NCI-H1417 treated with DMSO at 0.1 percent for 48 hours (cell line): ENCODE data around the gene EMILIN2.
"Not testable (repeated sequence)": the region's sequence is repeated elsewhere in the genome, so short reads cannot be mapped to it uniquely, and the experiment has no call there.

Experiments
- DNase-seq: peaks from one replicate; lab custom pipeline; 2025; lab: John Stamatoyannopoulos, UW

The EMILIN2 gene

DNA sequence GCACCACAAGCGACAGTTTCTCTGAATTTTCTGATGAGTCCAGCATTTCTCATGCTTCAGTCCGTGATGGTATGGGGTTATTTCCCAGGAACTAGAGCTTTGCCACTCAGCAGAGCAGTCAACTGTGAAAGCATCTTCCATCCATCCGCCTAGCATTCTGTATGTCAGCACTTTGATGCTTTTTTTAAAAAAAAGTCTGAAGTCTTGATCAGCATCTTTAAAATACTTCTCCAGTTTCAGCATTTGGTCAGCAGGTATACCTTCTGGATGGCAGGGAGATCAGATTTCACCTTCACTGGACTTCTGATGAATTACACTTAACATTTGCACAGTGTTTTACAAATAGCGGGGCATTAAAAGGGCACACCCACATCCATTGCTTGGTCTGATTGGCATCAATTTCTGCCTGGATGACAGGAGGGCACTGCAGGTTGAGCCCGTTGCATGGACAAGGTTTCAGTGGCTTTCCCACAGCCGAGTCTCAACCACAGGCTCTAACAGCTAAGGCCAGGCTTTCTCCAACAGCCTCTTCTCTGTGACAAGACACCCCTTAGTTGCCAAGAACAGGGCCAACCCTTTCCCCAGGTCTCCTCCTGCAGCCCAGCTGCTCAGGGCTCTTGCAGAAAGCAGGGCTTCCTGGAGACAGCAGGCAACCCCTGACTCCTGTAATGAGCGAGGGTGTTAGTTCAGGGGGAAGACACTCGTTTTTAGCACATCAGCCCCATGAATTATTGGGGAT is 54.0 kb downstream of the EMILIN2 start:
- no peak for DNase-seq

DNA sequence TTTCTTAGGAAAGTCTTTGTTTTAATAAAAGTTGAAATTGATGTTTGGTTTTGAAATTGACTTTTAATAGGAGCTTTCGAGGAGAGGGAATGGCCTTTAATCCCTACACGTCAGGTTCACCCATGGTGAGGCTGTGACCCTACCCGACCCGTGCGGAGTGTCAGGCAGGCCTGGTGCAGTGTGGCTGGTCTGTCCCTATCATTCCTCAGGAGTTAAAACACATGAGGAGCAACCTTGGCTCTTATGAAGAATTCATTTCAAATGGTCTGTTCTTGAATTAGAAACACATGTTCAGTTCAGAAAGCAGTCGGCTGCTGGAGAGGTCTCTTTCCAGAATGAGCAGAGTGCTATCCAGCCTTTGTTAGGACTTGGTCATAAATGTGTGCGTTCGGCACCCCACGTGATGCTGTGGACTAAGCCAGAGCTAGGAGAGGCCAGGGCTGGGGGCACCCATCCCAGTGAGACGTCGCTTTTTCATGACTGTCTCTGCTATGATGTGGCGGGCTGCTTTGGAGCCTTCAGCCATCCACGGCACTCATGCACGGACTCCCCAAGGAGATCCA is 54.7 kb downstream of the EMILIN2 start:
- no peak for DNase-seq

DNA sequence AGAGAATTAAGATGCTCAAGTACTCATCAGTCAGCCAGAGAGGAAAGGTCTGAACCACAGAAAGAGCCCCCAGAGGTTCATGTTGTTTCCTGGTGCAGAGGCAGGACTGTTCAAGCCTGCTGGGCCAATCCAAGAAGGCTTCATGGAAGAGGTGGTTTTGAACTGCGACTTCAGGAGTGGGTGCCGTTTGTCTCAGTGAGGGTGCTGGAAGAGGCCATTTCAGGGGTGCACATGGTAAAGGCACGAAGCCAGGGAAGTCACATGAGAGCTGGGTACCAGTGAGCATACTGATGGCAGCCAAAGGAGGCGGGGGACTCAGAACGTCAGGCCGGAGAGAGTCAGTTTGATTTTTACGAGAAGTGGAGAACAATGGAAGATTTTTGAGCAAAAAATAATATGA is 55.5 kb downstream of the EMILIN2 start:
- no peak for DNase-seq

DNA sequence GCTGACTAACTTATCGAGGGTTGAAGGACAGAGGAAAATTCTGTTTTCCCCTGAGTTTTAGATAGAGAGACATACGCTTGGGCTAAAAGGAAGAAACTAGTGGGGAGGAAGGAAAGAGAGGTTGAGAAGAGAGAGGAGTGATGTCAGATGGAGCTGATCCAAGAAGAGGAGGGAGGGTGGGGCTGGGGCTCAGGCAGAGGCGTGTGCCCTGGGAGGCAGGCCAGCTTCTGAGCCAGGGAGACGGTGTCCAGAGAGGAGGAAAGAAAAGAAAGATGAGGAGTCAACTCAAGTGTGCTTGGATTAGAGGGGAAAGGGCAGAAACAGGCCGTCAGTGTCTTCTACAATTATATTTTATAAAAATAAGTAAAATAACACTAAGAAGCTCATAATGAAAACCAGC is 56.2 kb downstream of the EMILIN2 start:
- DNase-seq: no peak

DNA sequence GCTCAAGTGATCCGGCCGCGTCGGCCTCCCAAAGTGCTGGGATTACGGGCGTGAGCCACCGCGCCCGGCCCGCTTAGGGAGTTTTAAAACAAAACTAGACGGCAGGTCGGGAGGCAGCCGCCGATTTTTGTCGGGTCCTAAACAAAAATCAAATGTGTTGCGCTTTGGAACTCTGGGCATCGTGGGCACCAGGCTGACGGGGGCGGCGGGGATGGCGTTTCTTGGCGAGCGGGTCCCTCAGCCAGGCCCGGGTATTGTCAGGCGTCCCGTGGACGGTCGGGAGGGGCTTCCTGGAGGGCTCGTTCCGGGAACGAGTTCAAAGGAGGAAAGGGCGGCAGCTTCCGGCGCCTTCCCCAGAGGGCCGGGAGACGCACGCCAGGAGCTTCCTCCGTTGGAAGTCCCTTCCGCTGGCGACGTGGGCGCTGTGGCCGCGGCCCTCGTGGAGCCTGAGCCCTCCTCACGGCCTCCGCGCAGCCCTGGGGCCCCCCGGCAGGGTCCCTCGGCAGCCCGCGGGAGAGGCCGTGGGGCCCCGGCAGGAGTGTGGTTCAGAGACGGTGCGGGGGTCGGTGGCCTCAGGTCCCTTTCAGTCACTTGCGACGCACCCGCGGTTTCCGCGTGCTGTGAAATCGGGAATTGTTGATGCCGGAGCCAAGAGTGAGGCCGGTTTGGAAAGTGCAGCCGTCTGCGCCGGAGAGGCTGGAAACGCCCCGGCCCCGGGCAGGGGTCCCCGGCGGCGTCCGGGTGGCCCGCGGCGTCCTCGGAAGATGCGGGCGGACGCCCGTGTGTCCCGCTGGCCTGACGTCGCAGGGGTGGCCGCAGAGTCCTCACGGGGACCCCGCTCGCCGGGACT is 59.3 kb downstream of the EMILIN2 start:
- DNase-seq: no peak

DNA sequence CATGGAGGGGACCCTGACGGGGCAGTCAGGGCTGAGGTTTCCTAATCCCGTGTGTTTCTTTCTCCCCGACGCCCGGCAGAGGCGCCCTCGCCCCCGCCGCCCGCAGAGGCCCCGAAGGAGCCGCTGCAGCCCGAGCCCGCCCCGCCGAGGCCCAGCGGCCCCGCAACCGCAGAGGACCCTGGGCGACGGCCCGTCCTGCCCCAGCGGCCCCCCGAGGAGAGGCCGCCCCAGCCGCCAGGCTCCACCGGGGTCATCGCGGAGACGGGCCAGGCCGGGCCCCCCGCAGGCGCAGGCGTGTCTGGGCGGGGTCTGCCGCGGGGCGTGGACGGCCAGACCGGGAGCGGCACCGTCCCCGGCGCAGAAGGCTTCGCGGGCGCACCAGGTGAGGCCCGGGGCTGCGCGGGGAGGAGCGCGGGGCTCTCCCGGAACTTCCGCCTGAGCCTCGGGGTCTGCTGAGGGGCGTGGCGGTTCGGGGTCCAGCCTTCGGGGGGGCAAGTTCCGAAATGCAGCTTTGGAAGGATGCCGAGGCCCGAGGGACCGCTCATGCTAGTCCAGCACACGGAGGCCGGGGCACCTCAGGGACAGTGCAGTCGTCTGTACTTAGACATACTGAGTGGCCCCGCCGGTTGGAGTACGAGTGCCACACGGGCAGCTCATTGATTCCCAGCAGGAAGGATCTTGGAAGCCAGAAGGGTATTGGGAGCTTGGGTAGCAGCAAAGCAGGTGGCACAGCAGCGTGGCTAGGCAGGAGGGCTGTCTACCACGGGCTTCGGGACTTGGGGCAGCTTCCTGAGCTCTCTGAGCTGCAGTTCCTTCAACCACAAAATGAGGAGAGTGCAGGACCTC is 60.1 kb downstream of the EMILIN2 start:
- no peak for DNase-seq

DNA sequence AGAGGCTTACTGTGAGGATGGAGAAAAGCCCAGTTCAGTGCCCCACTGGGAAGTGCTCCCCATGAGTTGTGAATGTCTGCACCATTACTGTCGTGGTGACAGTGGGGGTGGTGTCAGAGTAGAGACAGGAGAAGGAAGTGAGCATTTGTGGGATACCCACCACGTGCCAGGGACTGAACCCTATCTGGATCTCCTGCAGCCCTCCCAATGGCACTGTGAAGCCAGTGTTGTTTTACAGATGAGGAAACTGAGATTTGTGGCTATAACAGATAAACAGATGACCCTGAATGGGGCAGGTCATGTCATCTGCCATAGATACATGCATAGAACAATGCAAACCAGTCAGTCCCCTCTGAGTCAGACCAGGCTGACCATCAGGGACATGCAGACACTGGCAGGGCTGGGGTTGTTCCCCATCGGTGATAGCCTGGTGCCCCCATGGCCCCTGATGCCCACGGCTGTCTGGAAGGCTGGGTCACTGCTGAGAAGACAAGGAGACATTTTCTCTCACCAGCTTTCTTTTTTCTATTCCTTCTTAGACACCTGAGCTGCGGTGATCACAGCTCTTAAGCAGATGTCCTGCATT is 60.8 kb downstream of the EMILIN2 start:
- no peak for DNase-seq

- DNase-seq: no peak
Measured at GRCh38 chr18:2908166-2908945, 61.5 kb downstream of the EMILIN2 start.

GRCh38 chr18:2908946-2909335 is 62.1 kb downstream of the EMILIN2 start:
- DNase-seq: no peak

- DNase-seq: no peak
Measured at GRCh38 chr18:2909431-2910140, 62.8 kb downstream of the EMILIN2 start.

DNA sequence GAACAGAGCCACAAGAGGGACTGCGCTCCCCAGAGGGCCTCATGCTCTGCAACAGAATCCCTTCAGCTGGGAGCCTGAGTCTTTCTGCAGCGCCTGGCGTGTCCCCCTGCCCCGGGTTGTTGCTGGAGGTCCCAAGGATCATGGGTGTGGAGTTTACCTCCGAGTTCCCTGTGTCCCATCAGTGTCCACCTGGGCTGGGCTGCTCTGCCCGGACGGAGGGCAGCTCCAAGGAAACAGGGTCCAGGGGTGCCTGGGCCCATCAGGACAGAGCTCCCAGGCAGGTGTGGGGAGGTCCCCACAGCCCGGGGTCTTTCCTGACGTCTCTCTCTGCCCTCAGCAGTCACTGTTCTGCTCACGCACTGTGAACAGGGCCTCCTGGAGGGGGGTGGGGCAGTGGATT is 63.5 kb downstream of the EMILIN2 start:
- DNase-seq: no peak

DNA sequence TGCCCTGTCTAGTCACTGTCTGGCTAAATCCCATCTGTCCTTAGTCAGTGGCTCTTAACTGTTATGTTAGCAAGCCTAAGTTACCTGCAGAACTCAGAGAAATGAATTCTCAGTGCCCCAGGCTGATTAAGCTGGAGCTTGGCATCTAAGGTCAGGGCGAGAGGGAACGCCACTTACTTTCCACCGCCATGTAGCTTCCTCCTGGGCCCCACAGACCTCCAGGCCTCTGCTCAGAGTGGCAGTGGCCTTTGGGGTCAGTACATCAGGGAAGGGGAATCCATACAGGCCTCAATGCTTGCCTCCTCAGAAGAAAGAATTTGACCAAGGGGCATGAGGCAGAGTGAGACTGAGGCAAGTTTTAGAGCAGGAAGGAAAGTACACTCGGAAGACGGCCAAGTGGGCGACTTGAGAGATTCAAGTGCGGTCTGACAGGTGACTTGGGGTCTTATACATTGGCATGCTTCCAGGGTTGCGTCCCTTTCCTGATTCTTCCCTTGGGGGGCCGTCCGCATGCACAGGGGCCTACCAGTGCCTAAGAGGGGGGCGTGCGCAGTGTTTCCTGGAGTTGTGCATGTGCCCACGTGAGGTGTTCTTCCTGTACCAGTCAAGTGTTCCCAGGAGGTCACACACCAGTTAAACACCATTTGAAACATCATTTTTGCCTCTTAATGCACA is 64.1 kb downstream of the EMILIN2 start:
- no peak for DNase-seq

- no peak for DNase-seq
Measured at GRCh38 chr18:2911533-2911932, 64.7 kb downstream of the EMILIN2 start.

DNA sequence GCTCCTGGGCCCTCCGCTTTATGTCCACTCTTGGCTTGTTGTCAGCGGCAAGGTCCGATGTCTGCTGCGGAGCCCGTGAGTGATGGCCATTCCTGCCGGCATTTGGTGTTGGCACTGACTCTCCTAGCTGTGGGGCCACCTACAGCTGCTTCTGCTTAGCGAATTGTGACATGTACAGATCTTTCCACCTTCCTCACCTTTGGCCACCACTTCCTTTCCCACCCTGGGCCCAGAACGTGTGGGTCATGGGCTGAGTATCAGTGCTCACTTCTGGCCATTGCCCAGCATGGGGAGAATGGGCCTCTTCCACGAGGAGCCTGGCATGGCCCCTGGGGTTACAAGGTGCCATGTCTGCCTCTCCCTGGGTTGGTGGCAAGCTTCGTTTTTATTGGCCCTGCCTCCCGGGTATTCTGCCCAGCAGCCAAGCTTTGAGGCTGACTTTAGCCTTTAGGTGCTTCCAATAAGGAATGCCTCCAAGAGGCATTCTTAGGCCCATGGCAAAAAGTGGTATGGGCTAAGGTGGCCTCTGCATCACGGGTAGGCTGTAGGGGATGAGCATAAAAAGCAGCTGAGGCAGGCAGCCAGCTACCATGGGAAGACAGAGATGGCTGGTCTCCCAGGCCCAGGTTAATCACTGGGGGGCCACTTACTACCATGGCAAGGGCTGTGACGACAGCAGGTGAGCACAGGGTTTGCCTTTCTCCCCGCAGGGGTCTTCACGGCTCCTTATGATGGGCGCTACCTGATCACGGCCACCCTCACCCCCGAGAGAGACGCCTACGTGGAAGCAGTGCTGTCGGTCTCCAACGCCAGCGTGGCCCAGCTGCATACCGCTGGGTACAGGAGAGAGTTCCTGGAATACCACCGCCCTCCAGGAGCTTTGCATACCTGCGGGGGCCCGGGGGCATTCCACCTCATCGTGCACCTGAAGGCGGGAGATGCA is 65.8 kb downstream of the EMILIN2 start:
- no peak for DNase-seq

DNA sequence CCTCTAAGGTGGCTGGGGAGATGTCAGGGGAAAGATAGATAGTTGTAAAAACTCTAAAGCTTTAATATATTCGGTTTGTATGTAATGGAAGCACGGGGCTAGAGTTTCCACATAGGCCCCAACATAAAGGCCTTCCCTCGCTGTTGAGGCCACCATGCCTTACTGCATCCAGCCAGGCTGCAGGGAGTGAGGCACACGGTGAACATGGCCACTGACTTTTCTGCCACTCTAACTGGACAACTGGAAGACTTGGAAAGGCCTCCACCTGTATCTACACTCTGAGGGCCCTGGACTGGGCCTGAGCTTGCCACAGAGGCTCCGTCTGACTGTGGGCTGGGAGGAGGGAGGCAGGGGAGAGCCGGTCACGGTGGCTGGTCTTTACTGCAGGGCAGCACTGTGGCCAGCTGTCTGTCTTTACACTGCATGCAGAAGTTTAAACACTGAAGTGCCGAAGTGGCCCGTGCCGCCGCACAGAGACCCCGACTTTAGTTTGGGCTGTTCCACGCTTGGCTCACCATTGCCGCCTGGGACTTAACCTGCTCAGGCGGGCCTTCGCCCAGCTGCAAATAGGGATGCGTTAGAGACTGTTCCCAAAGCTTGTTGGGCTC is 66.7 kb downstream of the EMILIN2 start:
- DNase-seq: no peak

DNA sequence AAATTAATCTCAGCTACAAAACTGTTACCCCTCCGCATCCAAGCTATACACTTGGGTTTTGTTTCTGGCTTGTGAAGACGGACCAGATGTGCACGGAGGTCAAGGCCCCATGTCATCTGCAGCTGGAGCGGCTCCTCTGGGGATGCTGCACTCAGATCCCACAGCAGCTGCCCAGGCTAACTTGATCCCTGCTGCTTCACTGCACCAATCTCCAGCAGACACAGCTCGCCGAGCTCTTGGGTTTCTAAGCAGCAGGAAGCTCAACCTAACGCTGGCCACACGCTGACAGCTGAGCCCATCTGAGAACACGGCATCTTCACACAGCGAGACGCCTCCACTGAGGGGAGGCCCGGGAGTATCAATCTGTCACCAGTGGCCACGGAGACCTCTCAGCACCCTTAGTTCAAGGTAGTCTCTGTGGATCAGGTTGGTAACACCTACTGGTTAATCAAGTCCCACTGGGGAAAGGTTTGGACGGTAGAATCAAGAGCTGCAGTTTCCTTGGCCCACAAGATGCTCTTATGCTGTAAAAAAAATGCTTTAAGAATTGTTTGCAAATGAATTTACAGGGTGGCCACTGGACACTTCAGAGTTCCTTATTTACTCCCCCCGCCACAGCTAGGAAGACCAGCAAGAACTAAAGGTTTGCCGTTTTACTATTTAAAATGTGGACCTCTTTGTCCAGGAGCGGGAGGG is 67.5 kb downstream of the EMILIN2 start:
- DNase-seq: no peak

DNA sequence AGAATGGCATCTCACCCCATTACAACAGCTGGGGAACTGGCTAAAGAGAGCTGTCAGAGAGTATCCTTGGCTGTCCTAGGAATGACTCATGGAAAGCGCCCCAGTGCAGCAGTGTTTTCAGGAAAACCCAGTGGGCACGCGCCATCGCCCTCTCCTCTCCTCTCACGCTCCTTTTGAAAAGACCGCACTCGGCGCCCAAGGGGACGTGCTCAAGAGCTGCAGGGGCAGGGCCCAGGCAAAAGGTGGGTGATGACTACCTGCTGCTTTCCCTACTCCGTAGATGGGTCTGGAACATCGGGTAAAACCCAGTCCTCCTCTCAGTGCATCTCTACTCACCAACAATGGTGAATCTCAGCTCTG is 68.1 kb downstream of the EMILIN2 start:
- DNase-seq: no peak

GRCh38 chr18:2915486-2915885 is 68.7 kb downstream of the EMILIN2 start:
- DNase-seq: not testable (repeated sequence)
